RWPE1 (cell line): ENCODE results near the gene DMRTC2.

ENCODE experiments used
- CTCF ChIA-PET: fragments of 350-600 bp; sonication (Branson Sonifier 250); formaldehyde crosslinking; extraction: SDS; loops from one replicate; lab custom pipeline; 2021; lab: Yijun Ruan, JAX
- POLR2A ChIA-PET: fragments of 400-600 bp; formaldehyde crosslinking; extraction: SDS; loops from one replicate; lab custom pipeline; 2020; ENCODE audit warnings: antibody characterized with exemption; ENCODE audit not compliant: low non-redundant PET; lab: Yijun Ruan, JAX
- DNase-seq: peaks from one replicate; pipeline ENCODE4 v3.0.0; 2012; ENCODE audit warnings: low spot score
- H3K27ac ChIP-seq: fragments of 450-650 bp; 2 replicates; pipeline ENCODE4 v1.5.1; 2017
- TF ChIP-seq, protein P1 (sequence below): fragments of 450-650 bp; conservative IDR thresholded peaks from 2 replicates; pipeline ENCODE4 v1.5.1; 2017; ENCODE audit warnings: low read depth, mild to moderate bottlenecking

DMRTC2 gene

DNA sequence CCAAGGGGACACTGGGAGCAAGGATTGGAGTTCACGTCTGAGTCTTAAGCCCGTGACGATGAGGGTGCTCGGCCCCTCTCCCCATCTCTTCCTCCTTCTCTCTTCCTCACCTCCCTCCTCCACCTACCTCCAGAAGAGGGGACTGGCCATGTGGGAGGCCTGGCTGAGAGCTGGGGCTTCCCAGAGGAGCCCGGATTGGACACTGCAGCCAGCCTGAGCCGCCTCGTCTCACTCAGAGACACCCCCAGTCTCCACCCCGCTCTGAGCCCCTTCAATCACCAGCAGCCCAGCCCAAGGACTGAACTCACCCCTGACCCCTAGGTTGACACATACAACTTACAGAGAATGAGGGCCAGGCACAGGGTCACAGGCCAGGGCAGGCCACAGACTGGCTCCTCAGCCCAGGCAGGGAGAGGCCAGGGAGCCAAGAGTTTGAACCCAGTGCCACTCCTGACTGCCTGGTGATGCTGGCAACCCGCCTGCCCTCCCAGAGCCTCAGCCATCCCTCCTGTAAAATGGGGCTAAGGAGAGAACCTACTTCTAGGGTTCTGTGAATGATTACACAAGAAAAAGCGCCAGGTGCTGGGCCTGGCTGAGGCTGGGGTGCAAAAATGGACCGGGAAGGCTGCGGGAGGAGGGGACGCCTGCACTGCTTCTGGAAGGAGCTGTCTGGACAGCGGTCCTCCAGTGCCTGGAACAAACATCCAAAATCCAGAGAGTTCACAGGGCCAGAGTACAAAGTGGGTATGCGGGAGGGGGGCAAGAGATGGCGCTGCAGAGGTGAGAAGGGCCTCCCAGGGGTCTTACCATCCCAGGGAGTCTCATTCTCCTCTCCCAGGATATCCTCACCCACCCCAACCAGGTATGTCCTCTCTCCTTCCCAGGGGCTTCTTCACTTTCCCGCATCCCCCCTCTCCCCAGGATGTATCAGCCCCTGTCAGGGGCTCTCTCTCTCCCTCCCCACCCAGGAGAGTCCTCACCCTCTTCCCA, 33.4 kb downstream of the DMRTC2 start:
- TF ChIP-seq, protein P1, sequence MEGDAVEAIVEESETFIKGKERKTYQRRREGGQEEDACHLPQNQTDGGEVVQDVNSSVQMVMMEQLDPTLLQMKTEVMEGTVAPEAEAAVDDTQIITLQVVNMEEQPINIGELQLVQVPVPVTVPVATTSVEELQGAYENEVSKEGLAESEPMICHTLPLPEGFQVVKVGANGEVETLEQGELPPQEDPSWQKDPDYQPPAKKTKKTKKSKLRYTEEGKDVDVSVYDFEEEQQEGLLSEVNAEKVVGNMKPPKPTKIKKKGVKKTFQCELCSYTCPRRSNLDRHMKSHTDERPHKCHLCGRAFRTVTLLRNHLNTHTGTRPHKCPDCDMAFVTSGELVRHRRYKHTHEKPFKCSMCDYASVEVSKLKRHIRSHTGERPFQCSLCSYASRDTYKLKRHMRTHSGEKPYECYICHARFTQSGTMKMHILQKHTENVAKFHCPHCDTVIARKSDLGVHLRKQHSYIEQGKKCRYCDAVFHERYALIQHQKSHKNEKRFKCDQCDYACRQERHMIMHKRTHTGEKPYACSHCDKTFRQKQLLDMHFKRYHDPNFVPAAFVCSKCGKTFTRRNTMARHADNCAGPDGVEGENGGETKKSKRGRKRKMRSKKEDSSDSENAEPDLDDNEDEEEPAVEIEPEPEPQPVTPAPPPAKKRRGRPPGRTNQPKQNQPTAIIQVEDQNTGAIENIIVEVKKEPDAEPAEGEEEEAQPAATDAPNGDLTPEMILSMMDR, result no peak
- CTCF ChIA-PET, result interaction anchor here (1.0 kb wide), 1 partner anchor 80 kb away, joined by 7 read pairs; no protein-coding TSS in a partner anchor
- POLR2A ChIA-PET, result no interaction called here
- H3K27ac ChIP-seq, result no peak overlapping the region
- no peak for DNase-seq

DNA sequence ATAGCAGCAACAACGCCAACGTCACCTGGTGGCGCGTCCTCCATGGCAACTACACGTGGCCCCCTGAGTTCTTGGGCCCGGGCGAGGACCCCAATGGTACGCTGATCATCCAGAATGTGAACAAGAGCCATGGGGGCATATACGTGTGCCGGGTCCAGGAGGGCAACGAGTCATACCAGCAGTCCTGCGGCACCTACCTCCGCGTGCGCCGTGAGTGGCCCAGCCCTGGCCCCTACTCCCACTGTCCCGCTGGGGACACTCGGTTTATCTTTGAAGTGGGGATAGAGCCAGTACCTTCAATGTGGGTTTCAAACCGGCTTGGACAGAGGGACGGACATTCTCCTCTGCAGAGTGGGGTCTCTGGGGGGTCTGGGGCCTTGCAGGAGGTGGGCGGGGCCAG, 34.2 kb downstream of the DMRTC2 start:
- CTCF ChIA-PET, result no interaction called here
- TF ChIP-seq, protein P1, result no peak
- no peak for DNase-seq
- no peak overlapping the region for H3K27ac ChIP-seq
- POLR2A ChIA-PET, result no interaction called here

DNA sequence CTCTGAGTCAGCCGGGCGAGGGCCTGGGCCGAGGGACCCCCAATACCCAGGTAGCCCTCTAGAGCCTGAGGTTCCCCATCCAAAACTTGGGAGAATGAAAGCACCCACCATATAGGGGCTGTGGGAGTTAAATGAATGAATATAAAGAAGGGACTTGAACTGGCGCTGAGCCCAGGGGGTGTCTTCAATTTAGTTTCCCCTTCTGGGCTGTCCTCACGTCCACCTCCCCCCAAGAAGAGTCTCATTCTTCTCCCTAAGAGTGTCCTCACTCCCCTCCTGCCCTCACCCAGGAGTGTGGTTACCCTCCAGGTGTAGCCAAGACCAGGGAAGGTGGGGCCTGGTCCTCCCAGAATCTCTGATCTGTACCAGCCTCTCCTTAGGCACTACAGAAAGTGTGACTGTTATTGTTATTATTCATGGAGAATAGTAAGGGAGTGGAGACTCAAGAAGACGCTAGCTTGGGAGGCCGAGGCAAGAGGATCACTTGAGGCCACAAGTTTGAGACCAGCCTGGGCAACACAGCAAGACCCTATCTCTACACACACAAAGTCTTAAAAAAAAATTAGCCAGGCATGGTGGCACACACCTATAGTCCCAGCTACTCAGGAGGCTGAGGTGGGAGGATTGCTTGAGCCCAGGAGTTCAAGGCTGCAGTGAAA, 35.0 kb downstream of the DMRTC2 start:
- POLR2A ChIA-PET, result no interaction called here
- TF ChIP-seq, protein P1, result no peak
- no peak overlapping the region for H3K27ac ChIP-seq
- no peak for DNase-seq
- CTCF ChIA-PET, result no interaction called here

DNA sequence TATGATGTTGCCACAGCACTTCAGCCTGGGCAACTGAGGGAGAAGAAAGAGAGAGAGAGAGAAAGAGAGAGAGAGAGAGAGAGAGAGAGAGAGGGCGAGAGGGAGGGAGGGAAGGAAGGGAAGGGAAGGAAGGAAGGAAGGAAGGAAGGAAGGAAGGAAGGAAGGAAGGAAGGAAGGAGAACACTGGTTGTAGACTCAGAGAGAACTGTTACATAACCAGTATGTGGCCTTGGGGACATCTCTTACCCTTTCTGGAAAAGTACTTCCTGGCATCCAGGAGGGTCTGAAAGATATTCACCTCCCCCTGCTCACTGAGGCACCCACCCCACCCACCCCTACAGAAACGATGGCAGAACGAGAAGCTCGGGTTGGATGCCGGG, 35.5 kb downstream of the DMRTC2 start:
- ChIA-PET CTCF (no interaction called here), POLR2A (no interaction called here)
- no peak for DNase-seq
- TF ChIP-seq, protein P1, result no peak
- no peak overlapping the region for H3K27ac ChIP-seq

DNA sequence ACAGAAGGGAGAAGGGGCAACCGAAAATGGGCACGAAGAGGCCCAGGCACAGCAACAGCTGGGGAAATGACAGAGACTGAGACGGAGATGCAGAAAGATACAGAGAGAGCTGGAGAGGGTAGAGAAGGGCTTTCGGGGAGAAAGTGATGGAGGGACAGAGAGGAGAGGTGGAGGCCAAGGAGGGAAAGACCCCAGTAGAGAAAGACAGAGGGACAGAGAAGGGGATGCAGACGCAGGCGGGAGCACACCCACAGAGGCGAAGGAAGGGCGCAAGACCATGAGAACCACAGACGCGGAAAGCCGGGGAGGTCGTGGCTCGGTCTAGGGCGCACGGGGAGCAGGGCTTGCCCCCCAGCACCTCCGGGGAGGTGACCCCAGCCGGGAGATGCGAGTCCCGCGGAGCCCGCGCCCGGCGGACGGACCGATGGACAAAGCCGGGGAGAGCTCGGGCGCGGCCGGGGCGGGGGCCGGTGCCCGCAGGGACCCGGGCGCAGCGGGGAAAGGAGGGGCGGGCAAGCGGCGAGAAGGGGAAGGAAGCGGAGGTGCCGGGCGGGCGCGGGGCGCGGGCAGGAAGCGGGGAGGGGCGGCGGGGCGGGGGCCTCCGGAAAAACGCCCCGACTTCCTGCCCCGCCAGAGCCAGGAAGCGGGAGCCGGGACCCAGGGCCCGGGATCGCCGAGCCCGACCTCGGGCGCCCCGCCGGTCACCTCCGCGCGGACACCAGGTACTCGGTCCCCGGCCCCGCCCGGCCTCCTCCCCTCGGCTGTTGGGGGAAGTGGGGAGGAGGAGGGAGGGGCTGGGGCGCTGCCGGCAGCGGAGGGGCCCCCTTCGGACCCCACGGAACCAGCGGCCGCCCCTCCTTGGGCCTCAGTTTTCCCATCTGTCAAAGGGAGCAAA, 38.0 kb downstream of the DMRTC2 start, which contains the start of gene ARHGEF1:
TSS of gene ARHGEF1 (plus strand) at position 617 of the 895 bp plus-strand sequence. CDS start 4,899 bp downstream, outside the sequence.
- CTCF ChIA-PET, result interaction anchor here (0.6 to 2.7 kb wide), 4 partner anchors 9 to 72 kb away, joined by 3 to 6 read pairs (median 3); partner anchors contain the start of gene RPS19
- H3K27ac ChIP-seq, result peak within 1 kb of the TSS; percentile 91
- DNase-seq, result peak; percentile 65
- TF ChIP-seq, protein P1, result no peak
- POLR2A ChIA-PET, result interaction anchor here (0.7 kb wide), 1 partner anchor 23 kb away, joined by 4 read pairs; the partner anchor contains the start of gene RPS19
